ENCODE results near the gene MAP3K4. TPM values are rescaled to one million over a fixed set of nuclear protein-coding genes. Genes with fewer than 3 reads are reported as not detected.

Gene MAP3K4
- total RNA-seq, 2 experiments from 2014 or later: 45.4 to 51.0 TPM

- ChIA-PET POLR2A (no interaction called here), CTCF (no interaction called here)
Measured at GRCh38 chr6:161068321-161068741, 76.8 kb downstream of the MAP3K4 start.

GRCh38 chr6:161073930-161074329 is 82.4 kb downstream of the MAP3K4 start:
- CTCF ChIA-PET: no interaction called here
- POLR2A ChIA-PET: no interaction called here

GRCh38 chr6:161074496-161075121 is 83.0 kb downstream of the MAP3K4 start:
- ChIA-PET CTCF (no interaction called here), POLR2A (no interaction called here)

- ChIA-PET POLR2A (no interaction called here), CTCF (no interaction called here)
Measured at GRCh38 chr6:161076181-161076677, 84.7 kb downstream of the MAP3K4 start.

- CTCF ChIA-PET: interaction anchor here (1.6 kb wide), 1 partner anchor 13 kb away, joined by 5 read pairs; no protein-coding TSS in a partner anchor
- POLR2A ChIA-PET: interaction anchor here (0.7 kb wide), 1 partner anchor 88 kb away, joined by 3 read pairs; the partner anchor contains the start of gene MAP3K4
Measured at GRCh38 chr6:161079566-161080262, 88.1 kb downstream of the MAP3K4 start.

- ChIA-PET POLR2A (interaction anchor here (0.7 kb wide), 1 partner anchor 89 kb away, joined by 3 read pairs; the partner anchor contains the start of gene MAP3K4), CTCF (no interaction called here)
Measured at GRCh38 chr6:161080263-161080970, 88.8 kb downstream of the MAP3K4 start.

GRCh38 chr6:161082215-161082614 is 90.6 kb downstream of the MAP3K4 start:
- ChIA-PET CTCF (no interaction called here), POLR2A (no interaction called here)

GRCh38 chr6:161085246-161085645 is 93.7 kb downstream of the MAP3K4 start:
- POLR2A ChIA-PET: interaction anchor here (0.6 kb wide), 1 partner anchor 83 kb away, joined by 4 read pairs; no protein-coding TSS in a partner anchor

GRCh38 chr6:161088676-161089328 is 97.2 kb downstream of the MAP3K4 start:
- ChIA-PET CTCF (no interaction called here), POLR2A (no interaction called here)

More at GRCh38 chr6:161085246-161085645, 93.7 kb downstream of the MAP3K4 start:
- CTCF ChIA-PET: interaction anchor here (0.8 to 1.2 kb wide), 2 partner anchors 154 to 288 kb away, joined by 3 to 4 read pairs; no protein-coding TSS in a partner anchor

- CTCF ChIA-PET: no interaction called here
Measured at GRCh38 chr6:161091151-161091550, 99.6 kb downstream of the MAP3K4 start.

GRCh38 chr6:161091972-161092701 is 100.6 kb downstream of the MAP3K4 start:
- CTCF ChIA-PET: no interaction called here
- POLR2A ChIA-PET: no interaction called here

More at GRCh38 chr6:161091151-161091550, 99.6 kb downstream of the MAP3K4 start:
- POLR2A ChIA-PET: no interaction called here

- POLR2A ChIA-PET: no interaction called here
- CTCF ChIA-PET: no interaction called here
Measured at GRCh38 chr6:161094955-161095354, 103.4 kb downstream of the MAP3K4 start.

GRCh38 chr6:161095916-161096315 is 104.3 kb downstream of the MAP3K4 start:
- CTCF ChIA-PET: no interaction called here

GRCh38 chr6:161100072-161100471 is 108.5 kb downstream of the MAP3K4 start:
- ChIA-PET CTCF (no interaction called here), POLR2A (no interaction called here)

More at GRCh38 chr6:161095916-161096315, 104.3 kb downstream of the MAP3K4 start:
- POLR2A ChIA-PET: no interaction called here

- POLR2A ChIA-PET: no interaction called here
- CTCF ChIA-PET: no interaction called here
Measured at GRCh38 chr6:161101517-161101916, 109.9 kb downstream of the MAP3K4 start.

GRCh38 chr6:161103475-161103874 is 111.9 kb downstream of the MAP3K4 start:
- POLR2A ChIA-PET: no interaction called here

GRCh38 chr6:161104966-161105365 is 113.4 kb downstream of the MAP3K4 start:
- CTCF ChIA-PET: interaction anchor here (1.5 kb wide), 1 partner anchor 266 kb away, joined by 4 read pairs; no protein-coding TSS in a partner anchor

More at GRCh38 chr6:161103475-161103874, 111.9 kb downstream of the MAP3K4 start:
- CTCF ChIA-PET: no interaction called here

GRCh38 chr6:161105408-161105807 is 113.8 kb downstream of the MAP3K4 start:
- CTCF ChIA-PET: interaction anchor here (0.7 to 1.5 kb wide), 2 partner anchors 36 to 265 kb away, joined by 3 to 4 read pairs; no protein-coding TSS in a partner anchor
- POLR2A ChIA-PET: no interaction called here

More at GRCh38 chr6:161104966-161105365, 113.4 kb downstream of the MAP3K4 start:
- POLR2A ChIA-PET: no interaction called here

Data from activated CD8-positive, alpha-beta memory T cell treated with anti-CD3 and anti-CD28 coated beads for 36 hours (primary cell).